Erythroblast (primary cell): ENCODE measurements around the gene GALNT18.

Experiments
- GATA1 ChIP-seq: IDR thresholded peaks from 2 replicates; pipeline ENCODE4 v1.6.1; 2011; ENCODE audit warnings: low read depth, mild to moderate bottlenecking, control low read depth, low read length, moderate library complexity
- POLR2A ChIP-seq: IDR thresholded peaks from 2 replicates; pipeline ENCODE4 v1.6.1; 2011; ENCODE audit warnings: mild to moderate bottlenecking, low read length

DNA sequence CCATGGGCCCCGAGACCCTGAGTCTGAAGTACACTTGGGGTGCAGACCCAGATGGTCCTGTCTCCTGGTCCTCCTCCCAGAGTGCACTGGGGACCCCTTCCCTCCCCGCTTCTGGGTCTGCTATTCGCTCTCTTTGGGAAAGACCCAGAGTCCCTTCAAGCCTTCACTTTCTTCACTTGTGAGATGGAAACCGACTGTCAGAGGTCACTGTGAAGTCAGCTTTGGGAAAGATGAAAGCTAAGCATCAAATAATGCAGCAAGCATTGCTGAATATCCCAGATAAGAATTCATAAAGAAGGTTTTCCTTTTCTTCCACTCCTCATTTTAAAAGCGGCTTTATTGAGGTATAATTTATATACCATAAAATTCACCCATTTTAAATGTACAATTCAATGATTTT is 163.8 kb downstream of the GALNT18 start:
- no peak for TF ChIP-seq POLR2A
- TF ChIP-seq GATA1, result no peak
